Kidney capillary endothelial cell (primary cell): ENCODE measurements around the gene SINHCAF.
A peak's percentile ranks its signal among the peaks of the same experiment; 100 is the strongest.
"Not testable (repeated sequence)": the region's sequence is repeated elsewhere in the genome, so short reads cannot be mapped to it uniquely, and the experiment has no call there.

Experiments
- DNase-seq: peaks from one replicate; pipeline ENCODE4 v3.0.0-alpha.2; 2018; ENCODE audit warnings: low spot score

The SINHCAF gene

DNA sequence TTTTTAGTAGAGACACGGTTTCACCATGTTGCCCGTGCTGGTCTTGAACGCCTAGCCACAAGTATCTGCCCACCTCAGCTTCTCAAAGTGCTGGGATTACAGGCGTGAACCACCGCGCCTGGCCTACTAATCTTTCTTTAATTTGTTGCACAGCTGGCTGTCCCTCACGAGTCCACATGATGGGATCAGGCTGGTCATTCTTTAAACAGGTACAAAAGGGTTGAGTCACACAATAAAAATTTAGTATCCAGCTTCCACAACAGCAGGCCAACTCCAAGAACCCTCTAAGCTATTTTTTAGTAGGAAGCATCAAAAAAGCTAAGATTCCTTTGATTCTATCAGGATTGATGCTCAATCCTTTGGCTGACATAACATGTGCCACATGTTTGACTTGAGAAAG, 17.8 kb downstream of the SINHCAF start:
- DNase-seq = no peak

- no peak for DNase-seq
These were observed 19.1 kb downstream of the SINHCAF start for GRCh38 chr12:31306866-31307265.

- DNase-seq = no peak
These were observed 22.5 kb downstream of the SINHCAF start for GRCh38 chr12:31303466-31303865.

- DNase-seq = no peak
These were observed 24.6 kb downstream of the SINHCAF start for GRCh38 chr12:31301311-31301710.

- no peak for DNase-seq
These were observed 25.2 kb downstream of the SINHCAF start for GRCh38 chr12:31300783-31301182.

DNA sequence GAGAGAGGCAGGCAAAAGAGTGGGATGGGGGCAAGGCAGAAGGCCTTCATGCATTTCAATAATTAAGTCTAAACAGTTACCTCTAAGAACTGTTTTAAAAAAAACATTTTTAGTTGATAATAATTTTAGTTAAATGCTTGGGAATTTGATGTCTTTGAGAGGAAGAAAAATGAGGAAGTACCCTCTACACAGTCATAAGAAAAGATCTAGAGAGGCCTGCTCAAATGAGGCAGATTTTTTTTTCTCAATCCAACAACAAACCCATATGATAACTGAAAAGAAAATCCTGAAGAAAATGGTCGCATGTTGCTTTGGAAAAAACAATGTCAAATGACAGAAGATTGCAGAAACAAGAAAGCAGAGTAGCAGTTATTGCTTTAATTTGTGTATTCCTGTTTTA, 25.6 kb downstream of the SINHCAF start:
- DNase-seq = no peak

- DNase-seq = no peak
These were observed 27.0 kb downstream of the SINHCAF start for GRCh38 chr12:31298922-31299321.

DNA sequence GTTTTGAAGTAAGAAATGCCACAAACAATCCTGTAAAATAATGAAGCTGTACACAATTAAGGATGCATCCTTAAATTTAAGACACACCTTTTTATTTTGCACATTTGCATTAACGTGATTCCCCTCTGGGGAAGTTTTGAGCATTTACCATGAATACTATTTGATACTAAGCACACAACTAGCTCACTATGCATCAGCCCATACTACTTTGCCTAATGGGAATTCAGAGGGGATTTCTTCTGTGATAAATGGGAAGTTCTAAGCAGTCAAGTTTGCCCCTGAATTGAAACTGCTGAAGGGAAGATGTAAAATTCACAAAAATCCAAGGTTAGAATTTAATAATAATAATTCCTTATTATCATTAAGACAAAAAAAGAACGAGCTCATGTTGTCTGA, 27.4 kb downstream of the SINHCAF start:
- DNase-seq = no peak

GRCh38 chr12:31297572-31298514, 28.1 kb downstream of the SINHCAF start:
- no peak for DNase-seq

DNA sequence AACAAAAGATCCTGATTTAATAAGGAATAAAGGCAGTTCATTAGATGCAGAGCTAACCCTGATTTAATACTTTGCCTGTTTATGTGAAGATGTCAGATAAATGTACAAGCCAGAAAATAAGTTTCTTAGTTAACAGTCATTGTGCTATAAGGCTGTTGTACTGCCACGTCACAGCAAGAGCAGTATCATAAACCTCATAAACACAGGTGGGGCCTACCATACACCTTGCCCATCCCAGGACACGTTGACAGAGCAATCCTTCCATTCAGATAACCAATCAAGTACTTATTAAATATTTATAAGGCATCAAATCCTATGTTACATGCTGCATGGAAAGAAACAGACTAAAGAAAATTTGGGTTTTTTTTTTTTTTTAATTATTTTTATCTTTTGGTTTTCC, 36.5 kb downstream of the SINHCAF start:
- DNase-seq = no peak

DNA sequence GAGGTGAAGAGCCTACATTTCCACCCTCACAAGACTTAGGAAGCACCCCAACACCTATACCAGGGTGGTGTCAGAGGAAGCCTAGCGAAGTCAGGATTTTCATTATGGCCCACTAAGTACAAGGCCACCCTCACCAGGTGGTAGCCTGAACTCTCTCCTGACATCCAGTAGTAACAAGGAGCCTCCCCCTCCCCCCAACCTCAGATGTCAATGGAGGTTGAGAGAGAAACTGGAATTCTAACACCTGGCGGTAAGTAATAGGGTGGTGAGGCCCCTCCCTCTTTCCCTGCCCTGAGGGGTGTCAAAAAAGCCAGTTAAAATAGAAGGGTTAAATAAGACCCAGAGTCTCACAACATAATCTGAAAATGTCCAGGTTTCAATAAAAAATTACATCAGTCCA, 37.6 kb downstream of the SINHCAF start:
- DNase-seq = no peak

DNA sequence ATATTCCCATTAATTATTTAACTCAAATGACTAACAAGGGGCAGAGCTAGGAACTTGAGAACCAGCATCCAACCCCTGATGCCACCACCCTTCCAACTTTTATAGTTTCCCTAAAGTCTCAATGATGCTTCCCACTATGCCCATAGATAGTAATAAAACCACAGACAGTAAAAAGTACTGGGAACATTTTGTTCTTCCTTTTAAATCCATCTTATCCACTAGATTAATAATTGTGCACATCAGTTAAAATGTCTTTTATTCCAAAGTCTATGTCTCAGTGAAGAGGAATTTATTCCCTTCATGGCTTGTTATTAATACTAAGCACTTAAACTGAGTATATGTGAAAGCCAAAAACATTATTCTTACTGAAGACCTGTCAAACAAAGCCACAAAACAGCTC, 45.8 kb downstream of the SINHCAF start:
- DNase-seq = no peak

DNA sequence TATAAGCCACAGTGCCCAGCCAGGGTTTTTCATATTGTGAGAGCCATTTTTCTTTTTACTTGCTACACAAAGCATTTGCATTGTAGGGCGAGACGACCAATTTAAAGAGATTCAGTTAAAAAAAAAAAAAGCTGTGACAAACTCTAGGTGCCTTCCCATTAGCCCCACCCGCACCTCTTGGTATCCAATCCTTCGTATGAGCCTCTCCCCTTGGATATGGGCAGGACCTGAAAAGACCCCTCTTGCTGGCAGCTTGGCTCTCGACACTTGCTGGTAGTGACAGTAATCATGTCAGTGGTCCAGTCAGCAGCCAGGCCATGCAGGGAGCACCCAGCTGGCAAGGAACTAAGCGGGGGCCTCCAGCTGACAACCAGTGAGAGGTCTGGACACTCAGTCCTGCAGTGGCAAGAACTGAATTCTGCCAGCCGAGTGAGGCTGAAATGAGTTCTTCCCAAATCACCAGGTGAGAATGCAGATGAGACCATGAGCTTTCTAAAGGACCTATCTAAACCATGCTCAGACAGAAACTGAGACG, 46.5 kb downstream of the SINHCAF start:
- no peak for DNase-seq

DNA sequence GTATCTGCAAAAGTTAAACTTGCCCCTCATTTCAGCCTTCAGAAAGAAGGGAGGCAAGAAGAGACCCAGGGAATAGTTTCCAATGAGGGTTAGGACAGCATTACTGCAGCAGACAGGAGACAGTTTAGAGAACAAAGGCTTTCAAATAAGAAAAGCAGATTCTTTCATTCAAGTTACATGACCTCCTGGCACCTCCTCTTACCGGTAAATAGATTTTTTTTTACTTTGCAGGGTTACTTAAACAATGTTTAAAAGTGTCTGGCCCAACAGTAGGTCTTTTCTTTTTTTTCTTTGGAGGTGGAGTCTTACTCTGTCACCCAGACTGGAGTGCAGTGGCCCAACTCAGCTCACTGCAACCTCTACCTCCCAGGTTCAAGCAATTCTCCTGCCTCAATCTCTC, 47.1 kb downstream of the SINHCAF start:
- DNase-seq = no peak

DNA sequence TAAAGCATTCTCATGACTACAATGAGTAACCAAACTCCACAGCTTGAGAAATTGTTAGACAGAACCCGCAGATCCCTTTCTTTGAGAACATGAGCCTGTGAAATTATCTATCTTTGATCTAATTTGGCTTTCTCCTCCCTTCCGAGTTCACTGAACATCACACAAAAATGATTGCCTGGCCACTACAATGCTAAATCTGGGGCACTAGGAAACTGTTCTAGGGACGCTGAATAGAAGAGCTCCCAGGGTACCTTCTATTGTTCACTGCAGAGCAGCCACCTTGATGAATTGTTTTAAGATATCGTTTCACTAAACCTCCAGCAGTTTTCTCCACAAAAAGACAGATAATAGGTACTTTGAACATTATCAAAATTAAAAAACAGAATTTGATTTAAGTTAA, 47.5 kb downstream of the SINHCAF start:
- DNase-seq = no peak

GRCh38 chr12:31277081-31277480, 48.9 kb downstream of the SINHCAF start:
- DNase-seq = no peak

DNA sequence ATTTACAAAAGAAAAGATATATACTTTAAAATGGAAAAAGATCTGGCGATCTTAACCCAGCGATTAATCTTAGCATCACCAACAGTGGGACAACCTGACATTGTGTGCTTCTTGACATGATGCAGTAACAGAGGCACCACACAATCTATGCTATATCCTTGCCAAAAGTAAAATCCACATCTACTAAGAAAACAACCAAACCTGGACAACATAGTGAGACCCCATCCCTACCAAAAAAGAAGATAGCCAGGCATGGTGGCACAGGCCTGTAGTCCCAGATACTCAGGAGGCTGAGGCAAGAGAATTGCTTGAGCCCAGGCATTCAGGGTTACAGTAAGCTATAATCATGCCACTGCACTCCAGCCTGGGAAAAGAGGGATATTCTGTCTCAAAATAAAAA, 50.5 kb downstream of the SINHCAF start:
- DNase-seq = no peak

- no peak for DNase-seq
These were observed 51.2 kb downstream of the SINHCAF start for GRCh38 chr12:31274520-31275300.

DNA sequence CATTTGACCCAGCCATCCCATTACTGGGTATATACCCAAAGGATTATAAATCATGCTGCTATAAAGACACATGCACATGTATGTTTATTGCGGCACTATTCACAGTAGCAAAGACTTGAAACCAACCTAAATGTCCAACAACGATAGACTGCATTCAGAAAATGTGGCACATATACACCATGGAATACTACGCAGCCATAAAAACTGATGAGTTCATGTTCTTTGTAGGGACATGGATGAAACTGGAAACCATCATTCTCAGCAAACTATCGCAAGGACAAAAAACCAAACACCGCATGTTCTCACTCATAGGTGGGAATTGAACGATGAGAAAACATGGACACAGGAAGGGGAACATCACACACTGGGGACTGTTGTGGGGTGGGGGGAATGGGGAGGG, 52.2 kb downstream of the SINHCAF start:
- DNase-seq = not testable (repeated sequence)

DNA sequence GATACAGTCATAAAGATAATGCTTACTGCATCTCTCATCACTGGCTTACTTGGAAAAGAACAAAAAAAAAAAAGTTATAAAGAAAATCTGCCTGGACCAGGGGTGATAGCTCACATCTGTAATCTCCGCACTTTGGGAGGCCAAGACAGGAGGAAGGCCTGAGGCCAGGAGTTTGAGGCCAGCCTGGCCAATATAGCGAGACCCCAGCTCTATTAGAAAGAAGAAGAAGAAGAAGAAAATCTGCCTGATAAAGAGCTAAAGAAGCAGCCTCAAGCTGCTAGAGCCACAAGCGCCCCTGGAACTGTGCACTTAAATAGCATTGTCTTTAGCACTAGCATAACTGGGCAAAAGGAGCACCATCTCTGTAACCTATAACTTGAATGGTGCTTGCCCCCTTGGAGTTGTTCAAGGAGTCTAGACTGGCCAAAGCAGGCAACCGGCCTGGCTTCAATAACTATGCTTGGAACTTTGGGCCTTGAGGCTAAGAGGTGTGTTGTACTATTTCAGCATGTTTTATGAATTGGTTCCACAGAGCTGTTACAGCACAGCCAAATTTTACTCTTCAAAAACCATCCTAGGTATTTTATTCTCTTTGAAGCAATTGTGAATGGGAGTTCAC, 53.2 kb downstream of the SINHCAF start:
- no peak for DNase-seq

DNA sequence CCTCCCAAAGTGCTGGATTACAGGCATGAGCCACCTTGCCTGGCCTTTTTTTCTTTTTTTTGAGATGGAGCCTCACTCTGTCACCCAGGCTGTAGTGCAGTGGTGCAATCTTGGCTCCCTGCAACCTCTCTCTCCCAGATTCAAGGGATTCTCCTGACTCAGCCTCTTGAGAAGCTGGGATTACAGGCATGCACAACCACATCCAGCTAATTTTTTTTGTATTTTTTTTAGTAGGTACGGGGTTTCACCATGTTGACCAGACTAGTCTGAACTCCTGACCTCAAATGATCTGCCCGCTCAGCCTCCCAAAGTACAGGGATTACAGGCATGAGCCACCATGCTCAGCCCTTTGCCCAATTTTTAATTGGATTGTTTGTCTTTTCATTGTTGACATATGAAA, 58.0 kb downstream of the SINHCAF start:
- no peak for DNase-seq

DNA sequence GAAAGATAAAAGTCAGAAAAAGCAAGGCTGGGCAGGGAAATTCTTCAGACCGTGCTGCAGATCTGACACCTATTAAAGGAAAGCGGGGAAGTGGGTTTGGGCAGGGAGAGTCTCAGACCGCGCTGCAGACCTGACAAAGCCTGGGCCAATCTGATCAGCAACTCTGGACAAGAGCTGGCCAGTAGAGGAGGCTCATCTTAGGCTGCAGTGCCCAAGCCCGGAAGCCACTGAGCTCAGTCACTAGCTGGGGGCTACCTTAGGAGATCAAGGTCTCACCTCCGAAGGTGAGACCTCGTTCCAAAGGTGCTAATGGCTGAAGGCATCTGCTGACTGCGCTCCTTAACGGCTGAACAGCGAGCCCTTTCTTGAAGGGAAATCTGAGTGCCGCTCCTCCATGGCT, 60.2 kb downstream of the SINHCAF start:
- no peak for DNase-seq

GRCh38 chr12:31263661-31264060, 62.3 kb downstream of the SINHCAF start:
- peak; percentile 26 for DNase-seq
